ENCODE measurements around the gene MCOLN1.
"Not testable (repeated sequence)": the region's sequence is repeated elsewhere in the genome, so short reads cannot be mapped to it uniquely, and the experiment has no call there.

The MCOLN1 gene

DNA sequence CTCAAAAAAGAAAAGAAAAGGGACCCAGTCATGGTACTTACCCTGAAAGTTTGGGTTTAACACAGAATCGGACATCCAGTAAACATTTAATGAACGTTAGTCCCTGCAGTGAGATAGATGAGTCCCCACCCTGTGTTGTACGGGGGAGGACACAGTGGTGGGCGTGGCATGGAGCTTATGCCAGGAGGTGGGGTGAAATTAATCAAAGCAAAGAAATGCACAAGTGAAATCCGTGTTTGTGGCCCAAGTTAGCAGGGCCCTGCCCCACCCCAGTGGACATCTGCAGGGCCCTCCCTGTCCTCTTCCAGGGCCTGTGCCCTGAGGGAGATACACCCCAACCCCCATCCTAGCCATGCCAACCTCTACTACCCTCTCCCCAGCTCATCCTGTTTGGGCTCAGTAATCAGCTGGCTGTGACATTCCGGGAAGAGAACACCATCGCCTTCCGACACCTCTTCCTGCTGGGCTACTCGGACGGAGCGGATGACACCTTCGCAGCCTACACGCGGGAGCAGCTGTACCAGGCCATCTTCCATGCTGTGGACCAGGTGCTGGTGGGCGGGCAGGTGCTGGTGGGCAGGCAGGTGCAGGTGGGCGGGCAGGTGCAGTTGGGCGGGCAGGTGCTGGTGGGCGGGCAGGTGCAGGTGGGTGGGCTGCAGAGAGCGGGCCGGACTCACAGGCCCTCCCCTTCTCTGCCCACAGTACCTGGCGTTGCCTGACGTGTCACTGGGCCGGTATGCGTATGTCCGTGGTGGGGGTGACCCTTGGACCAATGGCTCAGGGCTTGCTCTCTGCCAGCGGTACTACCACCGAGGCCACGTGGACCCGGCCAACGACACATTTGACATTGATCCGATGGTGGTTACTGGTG is 3.9 kb downstream of the MCOLN1 start:
- no peak for DNase-seq (ENCODE audit: low spot score)

DNA sequence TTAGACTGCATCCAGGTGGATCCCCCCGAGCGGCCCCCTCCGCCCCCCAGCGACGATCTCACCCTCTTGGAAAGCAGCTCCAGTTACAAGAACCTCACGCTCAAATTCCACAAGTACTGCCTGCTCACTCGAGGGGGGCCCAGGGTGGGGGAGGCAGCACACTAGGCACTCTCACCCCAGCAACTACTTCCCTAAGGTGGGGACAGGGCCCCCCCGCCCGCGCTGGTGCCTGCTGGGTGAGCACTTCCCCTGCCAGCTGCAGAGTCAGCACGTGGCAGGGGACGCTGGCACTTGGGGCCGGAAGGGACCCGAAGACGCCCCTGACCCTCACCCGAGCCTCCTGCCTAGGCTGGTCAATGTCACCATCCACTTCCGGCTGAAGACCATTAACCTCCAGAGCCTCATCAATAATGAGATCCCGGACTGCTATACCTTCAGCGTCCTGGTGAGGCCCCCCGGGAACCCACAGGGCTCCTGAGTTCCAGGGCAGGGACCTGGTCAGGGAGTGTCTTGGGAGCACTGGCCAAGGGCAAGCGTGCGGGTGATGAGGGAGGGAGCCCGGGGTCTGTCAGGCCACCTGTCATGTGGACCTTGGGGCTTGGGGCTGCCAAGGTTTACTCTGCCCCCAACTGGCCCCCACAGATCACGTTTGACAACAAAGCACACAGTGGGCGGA is 5.2 kb downstream of the MCOLN1 start:
- no peak for DNase-seq (ENCODE audit: low spot score)

DNA sequence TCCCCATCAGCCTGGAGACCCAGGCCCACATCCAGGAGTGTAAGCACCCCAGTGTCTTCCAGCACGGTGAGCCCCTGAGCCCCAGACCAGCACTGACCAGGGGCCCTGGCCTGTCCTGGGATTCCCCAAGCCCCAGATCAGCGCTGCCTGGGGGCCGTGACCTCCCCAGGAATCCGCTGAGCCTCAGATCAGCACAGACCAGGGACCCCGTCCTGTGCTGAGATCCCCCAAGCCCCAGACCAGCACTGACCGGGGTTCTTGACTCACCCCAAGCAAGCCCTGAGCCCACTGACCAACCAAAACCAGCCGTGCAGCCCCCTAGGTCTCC is 5.7 kb downstream of the MCOLN1 start:
- DNase-seq (ENCODE audit: low spot score) = no peak

DNA sequence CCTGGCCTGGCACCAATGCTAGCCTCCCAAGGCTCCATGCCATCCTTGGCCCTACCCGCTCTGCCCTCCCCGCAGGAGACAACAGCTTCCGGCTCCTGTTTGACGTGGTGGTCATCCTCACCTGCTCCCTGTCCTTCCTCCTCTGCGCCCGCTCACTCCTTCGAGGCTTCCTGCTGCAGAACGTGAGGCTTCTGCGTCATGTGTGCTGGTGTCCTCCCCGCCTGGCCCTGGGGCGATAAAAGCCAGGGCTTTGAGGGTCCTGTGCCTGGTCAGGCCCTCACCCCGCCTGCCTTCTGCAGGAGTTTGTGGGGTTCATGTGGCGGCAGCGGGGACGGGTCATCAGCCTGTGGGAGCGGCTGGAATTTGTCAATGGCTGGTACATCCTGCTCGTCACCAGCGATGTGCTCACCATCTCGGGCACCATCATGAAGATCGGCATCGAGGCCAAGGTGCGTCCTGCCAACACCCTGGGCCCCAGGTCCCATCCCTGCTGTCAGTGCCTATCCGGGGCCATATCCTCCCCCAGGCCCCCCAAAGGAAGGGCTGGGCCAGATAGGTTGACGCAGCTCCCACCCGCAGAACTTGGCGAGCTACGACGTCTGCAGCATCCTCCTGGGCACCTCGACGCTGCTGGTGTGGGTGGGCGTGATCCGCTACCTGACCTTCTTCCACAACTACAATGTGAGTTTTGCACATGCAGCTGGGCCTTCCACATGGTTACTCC is 6.3 kb downstream of the MCOLN1 start:
- no peak for DNase-seq (ENCODE audit: low spot score)

DNA sequence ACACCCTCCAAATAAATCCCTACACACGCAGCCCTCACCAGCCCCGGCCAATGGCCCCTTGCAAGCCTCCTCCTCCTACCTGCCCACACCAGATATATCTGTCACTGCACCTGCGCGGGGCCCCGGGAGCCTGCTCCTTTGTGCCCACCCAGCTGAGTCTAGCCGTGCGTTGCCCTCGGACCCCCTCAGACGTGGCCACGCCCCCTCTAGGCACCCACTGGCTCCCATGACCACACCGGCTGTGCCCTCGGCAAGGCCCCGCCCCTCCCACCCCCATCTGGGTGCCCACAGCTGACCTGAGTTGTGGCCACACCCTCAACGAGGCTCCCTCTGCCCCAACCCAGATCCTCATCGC is 6.8 kb downstream of the MCOLN1 start:
- no peak for DNase-seq (ENCODE audit: low spot score)

DNA sequence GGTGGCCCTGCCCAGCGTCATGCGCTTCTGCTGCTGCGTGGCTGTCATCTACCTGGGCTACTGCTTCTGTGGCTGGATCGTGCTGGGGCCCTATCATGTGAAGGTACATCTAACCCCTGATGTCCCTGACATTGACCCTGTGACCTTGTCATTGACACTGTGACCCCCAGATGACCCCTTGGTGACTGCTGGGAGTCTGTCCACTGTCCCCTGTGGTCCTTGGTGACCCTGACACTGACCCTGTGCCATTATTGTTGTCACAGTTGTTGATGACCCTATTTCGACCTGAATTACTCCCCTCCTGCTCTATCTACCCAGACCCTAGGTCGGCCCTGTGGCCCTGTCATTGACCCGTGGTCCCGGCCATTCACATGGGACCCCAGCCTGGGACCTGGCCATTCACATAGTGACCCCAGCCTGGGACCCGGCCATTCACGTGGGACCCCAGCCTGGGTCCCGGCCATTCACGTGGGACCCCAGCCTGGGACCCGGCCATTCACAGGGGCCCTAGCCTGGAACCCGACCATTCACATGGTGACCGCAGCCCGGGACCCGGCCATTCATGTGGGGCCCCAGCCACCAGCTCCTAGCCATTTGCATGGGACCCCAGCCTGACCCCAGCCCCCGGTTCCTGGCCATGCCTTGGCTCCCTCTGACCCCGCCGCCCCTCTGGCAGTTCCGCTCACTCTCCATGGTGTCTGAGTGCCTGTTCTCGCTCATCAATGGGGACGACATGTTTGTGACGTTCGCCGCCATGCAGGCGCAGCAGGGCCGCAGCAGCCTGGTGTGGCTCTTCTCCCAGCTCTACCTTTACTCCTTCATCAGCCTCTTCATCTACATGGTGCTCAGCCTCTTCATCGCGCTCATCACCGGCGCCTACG is 7.4 kb downstream of the MCOLN1 start:
- DNase-seq (ENCODE audit: low spot score) = no peak

DNA sequence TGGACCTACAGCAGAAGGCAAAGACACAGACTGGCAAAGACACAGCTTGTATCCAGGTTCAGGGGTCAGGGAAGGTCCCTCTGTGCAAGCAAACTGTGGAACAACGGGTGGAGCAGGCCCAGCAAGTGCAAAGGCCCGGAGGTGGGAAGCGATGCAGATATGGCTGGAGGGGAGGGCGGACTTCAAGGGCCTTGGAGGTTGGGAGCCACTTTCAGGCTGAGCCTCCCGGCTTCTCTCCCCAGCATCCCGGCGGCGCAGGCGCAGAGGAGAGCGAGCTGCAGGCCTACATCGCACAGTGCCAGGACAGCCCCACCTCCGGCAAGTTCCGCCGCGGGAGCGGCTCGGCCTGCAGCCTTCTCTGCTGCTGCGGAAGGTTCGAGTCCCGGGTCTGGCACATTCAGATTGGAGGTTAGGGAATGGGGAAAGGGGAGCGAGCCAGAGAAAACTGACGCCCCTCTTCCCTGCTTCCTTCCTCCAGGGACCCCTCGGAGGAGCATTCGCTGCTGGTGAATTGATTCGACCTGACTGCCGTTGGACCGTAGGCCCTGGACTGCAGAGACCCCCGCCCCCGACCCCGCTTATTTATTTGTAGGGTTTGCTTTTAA is 11.0 kb downstream of the MCOLN1 start:
- DNase-seq (ENCODE audit: low spot score) = peak; percentile 64

DNA sequence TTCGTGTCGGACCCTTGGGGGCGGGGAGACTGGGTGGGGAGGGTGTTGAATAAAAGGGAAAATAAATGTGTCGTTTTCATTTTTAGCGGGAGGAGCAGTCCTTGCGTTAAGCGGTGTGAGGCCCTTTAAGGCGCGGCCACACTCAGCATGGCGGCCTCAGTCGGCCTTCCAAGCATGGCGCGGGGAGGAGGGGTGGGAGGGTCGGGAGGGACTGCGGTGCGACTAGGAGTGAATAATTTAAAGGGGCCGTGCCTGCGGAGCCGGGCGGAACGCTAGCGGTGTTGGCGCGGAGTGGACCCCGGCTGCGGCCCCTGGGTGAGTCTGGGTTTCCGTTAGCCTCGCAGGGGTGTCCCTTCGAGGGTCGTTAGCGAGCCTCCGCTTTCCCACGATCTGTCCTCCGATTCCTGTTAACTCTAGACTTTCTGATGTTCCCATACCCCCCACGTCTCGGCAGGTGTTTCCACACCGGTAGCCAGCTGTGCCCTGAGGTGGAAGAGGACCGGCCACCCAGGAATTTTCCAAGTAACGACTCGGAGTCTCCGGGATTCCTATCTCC is 11.6 kb downstream of the MCOLN1 start:
- peak; percentile 91 for DNase-seq (ENCODE audit: low spot score)

DNA sequence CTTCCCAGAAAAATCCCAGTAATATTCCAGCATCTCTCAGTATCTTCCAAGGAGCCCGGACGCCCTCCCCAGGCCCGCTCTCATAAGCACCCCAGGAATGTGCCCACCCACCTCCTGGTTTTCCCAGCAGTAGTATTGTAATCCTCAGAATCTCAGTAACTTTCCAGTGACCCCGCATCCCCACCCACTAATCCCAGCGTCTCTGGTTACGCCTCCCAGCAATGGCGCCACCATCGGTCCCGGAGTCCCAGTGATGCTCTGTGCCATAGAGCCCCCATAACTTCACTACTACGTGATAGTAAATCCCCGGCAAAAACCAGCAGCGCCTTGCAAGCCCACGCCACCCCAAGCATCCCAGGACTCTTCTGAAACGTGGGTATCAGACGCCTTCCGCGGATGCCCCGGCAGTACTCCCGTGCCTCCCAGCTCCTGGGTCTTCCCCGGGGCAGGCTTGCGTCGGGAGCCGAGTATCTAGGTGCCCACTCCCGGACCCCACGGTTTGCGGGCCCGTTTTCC is 12.2 kb downstream of the MCOLN1 start:
- DNase-seq (ENCODE audit: low spot score) = peak; percentile 90

DNA sequence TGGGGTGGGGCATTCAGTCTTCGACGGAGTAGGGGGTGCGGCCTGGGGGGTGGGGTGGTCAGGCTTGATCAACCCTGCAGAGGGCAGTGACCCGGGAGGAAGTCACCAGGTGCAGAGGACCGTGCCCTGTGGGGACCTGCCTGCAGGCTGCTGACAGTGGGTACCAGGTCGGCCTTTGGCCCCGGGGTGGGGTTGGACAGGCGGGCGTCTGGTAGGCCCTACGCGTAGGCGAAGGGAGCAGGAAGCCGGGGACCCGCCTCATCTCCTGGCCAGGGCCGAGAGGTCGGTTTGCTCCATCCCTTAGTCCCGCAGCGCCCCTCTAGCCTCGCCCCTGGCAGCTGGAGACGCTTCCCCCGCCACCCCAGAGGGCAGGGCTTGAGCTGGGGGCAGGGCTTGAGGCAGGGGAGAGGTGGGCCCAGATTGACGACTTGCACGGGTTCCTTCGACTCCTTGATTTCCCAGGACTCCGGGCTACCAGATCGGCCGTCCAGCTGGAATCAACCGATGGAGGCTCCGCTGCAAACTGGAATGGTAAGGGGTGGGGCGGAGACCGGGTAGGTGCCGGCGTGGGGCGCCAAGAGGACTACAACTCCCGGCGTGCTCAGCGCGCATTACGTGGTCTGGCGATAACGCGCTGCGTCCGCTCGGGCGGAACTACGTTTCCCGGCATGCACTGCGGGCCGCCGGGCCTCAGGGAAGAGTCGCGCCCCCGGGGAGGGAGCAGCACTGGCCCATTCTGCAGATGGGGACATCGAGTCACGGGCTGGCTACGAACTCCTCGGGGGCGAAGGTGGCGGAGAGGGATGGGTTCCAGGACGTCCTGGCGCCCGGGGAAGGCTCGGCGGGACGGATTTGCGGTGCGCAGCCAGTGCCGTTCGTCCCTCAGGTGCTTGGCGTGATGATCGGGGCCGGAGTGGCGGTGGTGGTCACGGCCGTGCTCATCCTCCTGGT is 12.9 kb downstream of the MCOLN1 start, which contains the start of gene PNPLA6:
PNPLA6 (plus strand) TSS at position 671 of the 951 bp plus-strand sequence; CDS start at position 743, 72 bp downstream.
- peak; percentile 98 for DNase-seq (ENCODE audit: low spot score)

DNA sequence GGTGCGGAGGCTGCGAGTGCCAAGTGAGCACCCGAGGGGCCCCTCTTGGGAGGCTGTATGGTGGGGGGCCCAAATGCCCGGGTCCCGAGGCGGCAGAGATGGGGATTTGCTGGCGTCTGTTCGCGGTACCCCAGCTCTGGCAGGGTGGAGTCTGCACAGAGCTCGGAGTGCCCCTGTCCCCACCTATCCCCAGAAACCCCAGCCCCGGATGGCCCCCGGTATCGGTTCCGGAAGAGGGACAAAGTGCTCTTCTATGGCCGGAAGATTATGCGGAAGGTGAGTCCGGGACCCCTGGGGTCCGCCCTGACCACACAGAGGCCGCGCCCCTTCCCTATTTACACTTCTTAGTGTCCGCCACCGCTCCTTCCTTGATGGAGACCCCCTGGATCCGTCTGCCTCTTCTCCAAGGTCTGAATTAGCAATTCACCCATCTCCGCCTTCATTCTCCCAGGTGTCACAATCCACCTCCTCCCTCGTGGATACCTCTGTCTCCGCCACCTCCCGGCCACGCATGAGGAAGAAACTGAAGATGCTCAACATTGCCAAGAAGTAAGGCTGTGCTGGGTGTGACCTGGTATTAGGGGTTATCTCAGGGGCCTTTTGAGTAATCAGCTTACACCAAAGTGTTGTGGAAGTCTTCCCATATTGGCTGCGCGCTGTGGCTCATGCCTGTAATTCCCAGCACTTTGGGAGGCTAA is 13.7 kb downstream of the MCOLN1 start:
- no peak for DNase-seq (ENCODE audit: low spot score)

DNA sequence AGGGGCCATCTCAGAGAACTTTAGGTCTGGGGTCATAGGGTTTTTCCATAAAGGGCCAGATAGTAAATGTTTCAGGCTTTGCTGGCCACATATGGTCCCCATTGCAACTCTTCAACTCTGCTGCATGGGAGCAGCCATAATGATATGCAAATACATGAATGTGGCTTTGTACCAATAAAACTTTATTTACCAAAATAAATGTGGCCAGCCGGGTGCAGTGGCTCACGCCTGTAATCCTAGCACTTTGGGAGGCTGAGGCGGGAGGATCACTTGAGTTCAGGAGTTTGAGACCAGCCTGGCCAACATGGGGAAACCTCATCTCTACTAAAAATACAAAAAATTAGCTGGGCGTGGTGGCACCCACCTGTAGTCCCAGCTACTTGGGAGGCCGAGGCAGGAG is 16.6 kb downstream of the MCOLN1 start:
- DNase-seq (ENCODE audit: low spot score) = not testable (repeated sequence)

DNA sequence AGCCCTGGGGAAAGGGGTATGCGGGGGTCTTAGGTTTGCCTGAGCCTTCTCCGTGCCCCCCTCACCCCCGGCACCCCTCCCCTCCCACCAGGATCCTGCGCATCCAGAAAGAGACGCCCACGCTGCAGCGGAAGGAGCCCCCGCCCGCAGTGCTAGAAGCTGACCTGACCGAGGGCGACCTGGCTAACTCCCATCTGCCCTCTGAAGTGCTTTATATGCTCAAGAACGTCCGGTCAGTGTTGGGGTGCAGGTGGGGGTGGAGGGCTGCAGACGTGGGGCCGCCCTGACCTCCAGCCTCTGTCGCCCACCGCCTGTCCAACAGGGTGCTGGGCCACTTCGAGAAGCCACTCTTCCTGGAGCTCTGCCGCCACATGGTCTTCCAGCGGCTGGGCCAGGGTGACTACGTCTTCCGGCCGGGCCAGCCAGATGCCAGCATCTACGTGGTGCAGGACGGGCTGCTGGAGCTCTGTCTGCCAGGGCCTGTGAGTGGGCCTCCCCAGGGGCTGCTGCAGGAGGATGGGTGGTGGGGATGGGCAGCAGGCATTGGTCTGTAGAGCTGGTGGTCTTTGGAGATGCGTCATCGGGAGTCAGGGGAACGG is 17.5 kb downstream of the MCOLN1 start:
- DNase-seq (ENCODE audit: low spot score) = no peak

DNA sequence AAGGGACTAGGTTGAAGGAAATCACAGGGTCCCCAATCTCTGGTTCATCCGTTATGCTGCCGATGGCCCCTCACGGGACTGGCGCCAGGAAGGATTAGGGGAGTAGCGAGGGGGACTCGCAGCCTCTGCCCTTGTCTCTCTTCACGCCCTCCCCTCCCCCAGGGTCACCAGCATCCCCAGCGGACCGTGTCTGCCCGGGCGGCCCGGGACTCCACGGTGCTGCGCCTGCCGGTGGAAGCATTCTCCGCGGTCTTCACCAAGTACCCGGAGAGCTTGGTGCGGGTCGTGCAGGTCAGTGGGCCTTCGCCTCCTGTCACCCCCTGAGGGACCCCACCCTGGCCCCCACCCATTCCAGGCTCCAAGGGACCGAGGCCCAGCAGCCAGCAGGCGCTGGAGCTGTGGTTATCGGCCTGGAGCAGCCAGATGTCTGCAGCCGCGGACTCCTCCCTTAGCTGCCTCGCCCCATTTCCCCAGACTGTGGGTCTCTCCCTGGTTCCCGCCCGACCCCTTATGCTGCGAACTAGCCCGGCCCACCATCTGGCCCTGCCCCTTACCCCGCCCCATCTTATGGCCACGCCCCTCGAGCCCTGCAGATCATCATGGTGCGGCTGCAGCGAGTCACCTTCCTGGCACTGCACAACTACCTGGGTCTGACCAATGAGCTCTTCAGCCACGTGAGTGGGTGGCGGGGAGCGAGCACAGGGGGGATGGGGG is 18.5 kb downstream of the MCOLN1 start:
- DNase-seq (ENCODE audit: low spot score) = no peak

DNA sequence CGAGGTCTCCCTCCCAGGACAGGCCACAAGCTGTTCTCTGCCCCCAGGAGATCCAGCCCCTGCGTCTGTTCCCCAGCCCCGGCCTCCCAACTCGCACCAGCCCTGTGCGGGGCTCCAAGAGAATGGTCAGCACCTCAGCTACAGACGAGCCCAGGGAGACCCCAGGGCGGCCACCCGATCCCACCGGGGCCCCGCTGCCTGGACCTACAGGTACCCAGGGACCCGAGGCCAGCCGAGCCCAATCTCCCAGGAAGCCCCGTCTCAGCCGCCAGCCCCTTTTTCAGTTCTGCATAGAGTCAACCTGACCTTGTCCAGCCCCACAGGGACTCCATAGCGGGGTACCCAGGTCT is 19.0 kb downstream of the MCOLN1 start:
- DNase-seq (ENCODE audit: low spot score) = no peak

DNA sequence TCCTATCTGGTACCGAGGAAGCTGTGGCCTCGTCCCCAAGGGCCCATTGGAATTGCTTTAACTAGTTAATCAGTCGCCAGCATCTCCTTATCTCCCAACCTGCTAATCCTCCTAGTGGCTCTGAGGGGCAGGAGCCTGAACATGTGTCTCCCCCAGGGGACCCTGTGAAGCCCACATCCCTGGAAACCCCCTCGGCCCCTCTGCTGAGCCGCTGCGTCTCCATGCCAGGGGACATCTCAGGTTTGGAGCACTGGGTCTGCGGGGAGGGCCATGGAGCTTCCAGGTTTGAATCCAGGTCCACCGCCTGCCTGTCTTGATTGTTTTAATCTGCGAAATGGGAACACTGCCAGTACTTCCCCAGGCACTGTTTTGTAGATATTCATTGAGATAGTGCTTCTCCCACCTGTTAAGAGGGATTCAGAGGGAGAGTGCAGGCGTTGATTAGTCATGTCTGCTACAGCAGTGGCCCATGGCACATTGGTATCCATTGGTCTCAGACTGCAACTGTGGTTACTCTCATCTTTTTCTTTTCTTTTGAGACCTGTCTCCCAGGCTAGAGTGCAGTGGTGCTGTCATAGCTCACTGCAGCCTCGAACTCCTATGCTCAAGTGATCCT is 19.5 kb downstream of the MCOLN1 start:
- DNase-seq (ENCODE audit: low spot score) = no peak

DNA sequence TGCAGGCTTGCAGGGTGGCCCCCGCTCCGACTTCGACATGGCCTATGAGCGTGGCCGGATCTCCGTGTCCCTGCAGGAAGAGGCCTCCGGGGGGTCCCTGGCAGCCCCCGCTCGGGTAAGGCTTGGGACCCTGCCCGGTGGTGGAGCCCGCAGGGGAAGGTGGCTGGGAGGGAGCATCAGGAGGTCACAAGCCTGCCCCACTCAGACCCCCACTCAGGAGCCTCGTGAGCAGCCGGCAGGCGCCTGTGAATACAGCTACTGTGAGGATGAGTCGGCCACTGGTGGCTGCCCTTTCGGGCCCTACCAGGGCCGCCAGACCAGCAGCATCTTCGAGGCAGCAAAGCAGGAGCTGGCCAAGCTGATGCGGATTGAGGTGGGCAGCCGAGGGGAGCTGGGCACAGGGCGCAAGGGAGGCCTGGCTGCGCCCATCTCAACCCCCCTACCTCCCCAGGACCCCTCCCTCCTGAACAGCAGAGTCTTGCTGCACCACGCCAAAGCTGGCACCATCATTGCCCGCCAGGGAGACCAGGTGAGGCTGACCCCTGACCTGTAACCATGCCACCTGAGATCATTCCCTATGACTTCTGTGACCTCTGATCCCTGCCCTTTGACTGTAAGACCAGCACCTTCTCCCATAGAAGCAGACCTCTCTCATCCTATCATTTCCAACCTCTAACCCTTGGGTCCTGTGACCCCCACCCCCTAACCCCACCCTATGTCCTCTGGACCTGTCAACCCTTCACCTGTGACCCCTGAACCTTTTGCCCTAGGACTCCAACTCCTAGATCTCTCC is 20.3 kb downstream of the MCOLN1 start:
- no peak for DNase-seq (ENCODE audit: low spot score)

All from AG08395 (cell line).